H9 (cell line): Measurements from ENCODE around the gene MIPOL1. TPM values are rescaled to one million over a fixed set of nuclear protein-coding genes. Genes with fewer than 3 reads are reported as not detected.

Source experiments
- DNase-seq: peaks from one replicate; pipeline ENCODE4 v3.0.0-alpha.2; 2017
- H2AFZ ChIP-seq: one replicate; pipeline ENCODE4 v1.6.1; 2013; ENCODE audit warnings: mild to moderate bottlenecking, low read length, control low read depth, moderate library complexity
- H2AK5ac ChIP-seq: 2 replicates; pipeline ENCODE4 v1.6.1; 2013; ENCODE audit warnings: low read length, control low read depth, mixed read lengths; ENCODE audit not compliant: insufficient read length
- H2BK120ac ChIP-seq: one replicate; pipeline ENCODE4 v1.6.1; 2013; ENCODE audit warnings: low read depth, mild to moderate bottlenecking, low read length, control low read depth, inconsistent platforms; ENCODE audit not compliant: poor library complexity, severe bottlenecking
- H2BK12ac ChIP-seq: 2 replicates; pipeline ENCODE4 v1.6.1; 2013; ENCODE audit warnings: low read length, control low read depth, mixed read lengths, low read depth; ENCODE audit not compliant: insufficient read length
- H2BK15ac ChIP-seq: 2 replicates; pipeline ENCODE4 v1.6.1; 2013; ENCODE audit warnings: low read depth, low read length, control low read depth
- H2BK20ac ChIP-seq: one replicate; pipeline ENCODE4 v1.6.1; 2013; ENCODE audit warnings: low read depth, mild to moderate bottlenecking, low read length, control low read depth, inconsistent platforms; ENCODE audit not compliant: poor library complexity, severe bottlenecking
- H2BK5ac ChIP-seq: 2 replicates; pipeline ENCODE4 v1.6.1; 2013; ENCODE audit warnings: low read length, control low read depth, mixed read lengths; ENCODE audit not compliant: insufficient read length
- H3K14ac ChIP-seq: 2 replicates; pipeline ENCODE4 v1.6.1; 2013; ENCODE audit warnings: low read length, control low read depth; ENCODE audit not compliant: insufficient read depth
- H3K18ac ChIP-seq: 2 replicates; pipeline ENCODE4 v1.6.1; 2013; ENCODE audit warnings: low read depth, mild to moderate bottlenecking, mixed read lengths, low read length, control low read depth; ENCODE audit not compliant: insufficient read length
- H3K23ac ChIP-seq: 2 replicates; pipeline ENCODE4 v1.6.1; 2013; ENCODE audit warnings: low read length, control low read depth, mixed read lengths, low read depth; ENCODE audit not compliant: insufficient read length
- H3K23me2 ChIP-seq: 2 replicates; pipeline ENCODE4 v1.6.1; 2013; ENCODE audit warnings: low read depth, mild to moderate bottlenecking, mixed read lengths, low read length, control low read depth; ENCODE audit not compliant: insufficient read length, poor library complexity, severe bottlenecking
- H3K27ac ChIP-seq: 2 replicates; pipeline ENCODE4 v1.5.1; 2013; ENCODE audit warnings: low read length, control low read depth, mixed read lengths, low read depth; ENCODE audit not compliant: insufficient read length
- H3K27me3 ChIP-seq: 2 replicates; pipeline ENCODE4 v1.6.1; 2013; ENCODE audit warnings: low read length, control low read depth, inconsistent platforms; ENCODE audit not compliant: insufficient read depth
- H3K4ac ChIP-seq: 2 replicates; pipeline ENCODE4 v1.6.1; 2013; ENCODE audit warnings: low read depth, mild to moderate bottlenecking, control low read depth, inconsistent platforms, low read length, moderate library complexity
- H3K4me1 ChIP-seq: 2 replicates; pipeline ENCODE4 v1.6.1; 2013; ENCODE audit warnings: low read length, control low read depth, inconsistent platforms; ENCODE audit not compliant: insufficient read depth
- H3K4me2 ChIP-seq: 2 replicates; pipeline ENCODE4 v1.6.1; 2013; ENCODE audit warnings: low read length, control low read depth, mixed read lengths; ENCODE audit not compliant: insufficient read length, insufficient read depth
- H3K56ac ChIP-seq: 2 replicates; pipeline ENCODE4 v1.6.1; 2013; ENCODE audit warnings: low read depth, mild to moderate bottlenecking, mixed read lengths, low read length, control low read depth; ENCODE audit not compliant: insufficient read length
- H3K79me1 ChIP-seq: 2 replicates; pipeline ENCODE4 v1.6.1; 2013; ENCODE audit warnings: low read depth, mild to moderate bottlenecking, moderate library complexity, low read length, control low read depth, inconsistent platforms; ENCODE audit not compliant: insufficient read depth, poor library complexity, severe bottlenecking
- H3K79me2 ChIP-seq: 2 replicates; pipeline ENCODE4 v1.6.1; 2013; ENCODE audit warnings: low read length, control low read depth, inconsistent platforms; ENCODE audit not compliant: insufficient read depth
- H3K9ac ChIP-seq: 2 replicates; pipeline ENCODE4 v1.6.1; 2013; ENCODE audit warnings: low read length, control low read depth, mixed read lengths; ENCODE audit not compliant: insufficient read length; ENCODE audit errors: extremely low read depth
- H3K9me3 ChIP-seq: one replicate; pipeline ENCODE4 v1.6.1; 2013; ENCODE audit warnings: low read depth, low read length, inconsistent platforms; ENCODE audit not compliant: control insufficient read depth
- H3T11ph ChIP-seq: one replicate; pipeline ENCODE4 v1.6.1; 2013; ENCODE audit warnings: mild to moderate bottlenecking, low read length, control low read depth, inconsistent platforms
- H4K20me1 ChIP-seq: one replicate; pipeline ENCODE4 v1.6.1; 2013; ENCODE audit not compliant: control insufficient read depth, insufficient read length, insufficient read depth
- H4K5ac ChIP-seq: 2 replicates; pipeline ENCODE4 v1.6.1; 2013; ENCODE audit warnings: low read depth, mild to moderate bottlenecking, mixed read lengths, low read length, control low read depth; ENCODE audit not compliant: insufficient read length
- H4K8ac ChIP-seq: replicated peaks from 2 replicates; pipeline ENCODE4 v1.6.1; 2013; ENCODE audit warnings: low read length, control low read depth, mixed read lengths, low read depth; ENCODE audit not compliant: insufficient read length
- H4K91ac ChIP-seq: 2 replicates; pipeline ENCODE4 v1.6.1; 2013; ENCODE audit warnings: low read depth, mild to moderate bottlenecking, moderate library complexity, mixed read lengths, low read length, control low read depth; ENCODE audit not compliant: insufficient read length
- H3K27ac Mint-ChIP-seq, 3 experiments: 2 replicates in 2 of 3; 3 replicates in 1 of 3; pipeline ENCODE4 v1.8.0; 2020 to 2021; ENCODE audit warnings: mixed read lengths in 3 of 3, mild to moderate bottlenecking in 1 of 3, moderate library complexity in 1 of 3
- H3K27me3 Mint-ChIP-seq: 2 replicates; pipeline ENCODE4 v1.8.0; 2021; ENCODE audit warnings: low read depth, mild to moderate bottlenecking, moderate library complexity, mixed read lengths
- H3K36me3 Mint-ChIP-seq, 3 experiments: 2 replicates in 2 of 3; 3 replicates in 1 of 3; pipeline ENCODE4 v1.8.0; 2020 to 2021; ENCODE audit warnings: low read depth in 3 of 3, mixed read lengths in 3 of 3; ENCODE audit not compliant: insufficient read depth in 1 of 3
- H3K4me1 Mint-ChIP-seq, 2 experiments: 2 replicates each; pipeline ENCODE4 v1.8.0; 2020; ENCODE audit warnings: mixed read lengths in 2 of 2
- H3K4me3 Mint-ChIP-seq, 2 experiments: 2 replicates in 1 of 2; 3 replicates in 1 of 2; pipeline ENCODE4 v1.8.0; 2020 to 2021; ENCODE audit warnings: mild to moderate bottlenecking in 2 of 2, mixed read lengths in 2 of 2, moderate library complexity in 1 of 2
- H3K9me3 Mint-ChIP-seq, 2 experiments: 2 replicates in 1 of 2; 3 replicates in 1 of 2; pipeline ENCODE4 v1.8.0; 2020; ENCODE audit warnings: mild to moderate bottlenecking in 2 of 2, mixed read lengths in 2 of 2, moderate library complexity in 1 of 2
- WGBS: extraction: QIAGEN DNeasy Blood & Tissue Kit; methylation state at CpG from one replicate; pipeline ENCODE4 v1.1.7; 2013; ENCODE audit warnings: missing lambda C conversion rate, low lambda C conversion rate, mixed read lengths; ENCODE audit not compliant: insufficient read length; ENCODE audit errors: extremely low coverage; 5-methylcytosine and 5-hydroxymethylcytosine counted together
- total RNA-seq: library from RNA; stranded (reverse); gene quantifications from 2 replicates; pipeline ENCODE4 v1.2.1, GENCODE V29; 2021
- TF ChIP-seq, protein P1 (sequence below): fragments of 200-600 bp; sonication (generic); conservative IDR thresholded peaks from 3 replicates; pipeline ENCODE4 v1.8.0; 2021; ENCODE audit warnings: antibody characterized with exemption, mild to moderate bottlenecking

MIPOL1 gene
- total RNA-seq, 1 experiment from 2014 or later, result 15.6 TPM

DNA sequence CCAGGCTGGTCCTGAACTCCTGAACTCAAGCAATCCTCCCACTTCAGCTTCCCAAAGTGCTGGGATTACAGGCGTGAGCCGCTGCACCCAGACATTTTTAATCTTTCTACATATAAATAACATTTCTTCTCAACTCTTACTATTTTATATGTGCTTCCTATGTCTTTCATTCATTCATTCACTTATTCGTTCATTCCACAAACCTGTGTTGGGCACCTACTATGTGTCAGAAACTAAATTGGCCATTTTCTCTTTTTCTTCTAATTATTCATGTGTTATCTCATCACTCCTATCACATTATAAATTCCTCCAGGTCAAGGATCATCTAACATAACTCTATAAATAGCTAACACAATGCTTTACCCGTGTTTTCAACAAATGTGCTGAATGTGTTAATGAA is 373.7 kb downstream of the MIPOL1 start:
- H3K27ac Mint-ChIP-seq, result no peak overlapping the region
- Histone ChIP-seq H3K23me2 (no peaks in the 10 kb centered on the region), H3K79me2 (no peaks in the 10 kb centered on the region), H3K27me3 (no peaks in the 10 kb centered on the region), H2BK5ac (no peak overlapping the region), H2AK5ac (no peak overlapping the region), H2BK12ac (no peak overlapping the region), H3K18ac (no peak overlapping the region), H4K5ac (no peak overlapping the region), H4K20me1 (no peaks in the 10 kb centered on the region), H3K14ac (no peak overlapping the region), H4K8ac (no peak overlapping the region), H4K91ac (no peak overlapping the region), H3K9ac (no peak overlapping the region), H2BK20ac (no peak overlapping the region), H2BK120ac (no peak overlapping the region), H3K4me1 (no peaks in the 10 kb centered on the region), H3K27ac (no peak overlapping the region), H2BK15ac (no peak overlapping the region), H3K56ac (no peak overlapping the region), H3K4ac (no peak overlapping the region), H3T11ph (no peak overlapping the region), H3K23ac (no peak overlapping the region), H3K9me3 (no peaks in the 10 kb centered on the region), H2AFZ (no peak overlapping the region), H3K79me1 (no peaks in the 10 kb centered on the region), H3K4me2 (no peak overlapping the region)
- WGBS, result no CpG with 5 or more reads among the region's 4 CpGs
- TF ChIP-seq, protein P1, sequence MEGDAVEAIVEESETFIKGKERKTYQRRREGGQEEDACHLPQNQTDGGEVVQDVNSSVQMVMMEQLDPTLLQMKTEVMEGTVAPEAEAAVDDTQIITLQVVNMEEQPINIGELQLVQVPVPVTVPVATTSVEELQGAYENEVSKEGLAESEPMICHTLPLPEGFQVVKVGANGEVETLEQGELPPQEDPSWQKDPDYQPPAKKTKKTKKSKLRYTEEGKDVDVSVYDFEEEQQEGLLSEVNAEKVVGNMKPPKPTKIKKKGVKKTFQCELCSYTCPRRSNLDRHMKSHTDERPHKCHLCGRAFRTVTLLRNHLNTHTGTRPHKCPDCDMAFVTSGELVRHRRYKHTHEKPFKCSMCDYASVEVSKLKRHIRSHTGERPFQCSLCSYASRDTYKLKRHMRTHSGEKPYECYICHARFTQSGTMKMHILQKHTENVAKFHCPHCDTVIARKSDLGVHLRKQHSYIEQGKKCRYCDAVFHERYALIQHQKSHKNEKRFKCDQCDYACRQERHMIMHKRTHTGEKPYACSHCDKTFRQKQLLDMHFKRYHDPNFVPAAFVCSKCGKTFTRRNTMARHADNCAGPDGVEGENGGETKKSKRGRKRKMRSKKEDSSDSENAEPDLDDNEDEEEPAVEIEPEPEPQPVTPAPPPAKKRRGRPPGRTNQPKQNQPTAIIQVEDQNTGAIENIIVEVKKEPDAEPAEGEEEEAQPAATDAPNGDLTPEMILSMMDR, result no peak
- H3K36me3 Mint-ChIP-seq, result no peaks in the 10 kb centered on the region
- H3K4me1 Mint-ChIP-seq, result peaks cover 14% of the 10 kb centered on the region in 2 experiments
- no peaks in the 10 kb centered on the region for H3K9me3 Mint-ChIP-seq
- H3K27me3 Mint-ChIP-seq, result peaks cover 26% of the 10 kb centered on the region
- no peak for DNase-seq
- no peak overlapping the region for H3K4me3 Mint-ChIP-seq
